Erythroblast (primary cell): Measurements from ENCODE around the gene BDKRB1.

ENCODE experiments used
- DNase-seq, 2 experiments: peaks; one replicate each; lab custom pipeline; 2025; lab: John Stamatoyannopoulos, UW
- GATA1 ChIP-seq: IDR thresholded peaks from 2 replicates; pipeline ENCODE4 v1.6.1; 2011; ENCODE audit warnings: low read depth, mild to moderate bottlenecking, control low read depth, low read length, moderate library complexity
- POLR2A ChIP-seq: IDR thresholded peaks from 2 replicates; pipeline ENCODE4 v1.6.1; 2011; ENCODE audit warnings: mild to moderate bottlenecking, low read length

Gene BDKRB1

GRCh38 chr14:96257900-96258299 lies 1.9 kb downstream of the BDKRB1 start:
- no peak for TF ChIP-seq POLR2A
- no peak for TF ChIP-seq GATA1
- no peak for DNase-seq

- TF ChIP-seq POLR2A (no peak), GATA1 (no peak)
Measured at GRCh38 chr14:96260341-96260821, 4.4 kb downstream of the BDKRB1 start.

DNA sequence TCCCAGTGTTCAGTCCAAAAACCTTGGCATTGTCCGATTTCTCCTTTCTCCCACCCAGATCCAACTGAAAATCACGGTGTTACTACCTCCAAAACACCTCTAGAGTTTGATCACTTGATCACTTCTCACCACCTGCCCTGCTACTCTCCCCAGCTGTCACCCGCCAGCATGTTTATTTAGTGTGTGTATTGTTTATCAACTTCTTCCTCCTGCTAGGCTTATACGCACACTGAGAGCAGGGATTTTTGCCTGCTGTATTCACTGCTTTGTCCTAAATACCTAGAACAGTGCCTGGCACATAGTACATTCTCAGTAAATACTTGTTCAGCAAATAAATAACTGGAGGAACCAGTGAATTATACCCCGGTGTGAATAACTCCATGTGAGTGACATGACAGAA lies 5.0 kb downstream of the BDKRB1 start:
- TF ChIP-seq POLR2A (no peak), GATA1 (no peak)
- DNase-seq: no peak

More at GRCh38 chr14:96260341-96260821, 4.4 kb downstream of the BDKRB1 start:
- DNase-seq: no peak

DNA sequence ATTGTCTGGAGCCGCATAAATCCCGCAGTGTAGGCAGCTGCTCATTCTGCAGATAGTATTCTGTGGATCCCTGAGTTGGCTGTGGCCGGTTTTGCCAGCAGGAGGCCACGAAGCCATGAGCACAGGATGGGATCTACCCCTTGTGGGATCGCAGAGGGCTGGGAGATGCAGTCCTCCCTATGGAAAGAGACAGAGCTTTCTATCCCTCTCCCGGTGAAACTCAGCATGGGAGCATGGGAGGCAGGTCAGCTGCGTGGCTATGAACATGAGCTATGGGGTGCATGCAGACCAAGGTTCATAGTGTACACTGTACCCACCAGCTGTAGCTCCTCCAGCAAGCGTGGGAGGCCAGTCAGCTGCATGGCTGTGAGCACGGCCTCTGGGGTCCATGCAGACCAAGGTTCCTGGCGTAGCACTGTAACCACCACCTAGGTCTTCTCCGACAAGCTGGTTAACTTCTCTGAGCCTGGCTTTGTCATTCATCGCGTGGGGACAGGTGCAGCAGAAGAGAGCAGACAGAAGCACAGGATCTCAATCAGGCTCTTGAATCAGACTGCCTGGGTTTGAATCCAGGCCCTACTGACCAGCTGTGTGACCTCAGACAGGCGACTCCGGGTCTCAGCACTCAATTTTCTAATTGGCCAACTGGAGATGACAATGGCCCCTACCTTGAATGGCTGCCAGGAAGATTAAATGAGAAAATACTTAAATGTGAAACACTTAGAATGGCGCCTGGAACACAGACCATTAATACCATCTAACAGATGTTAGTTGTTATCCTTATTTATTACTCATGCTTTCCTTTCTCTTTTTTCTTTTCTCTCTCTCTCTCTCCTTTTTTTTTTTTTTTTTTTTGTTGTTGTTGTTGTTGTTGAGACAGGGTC lies 6.0 kb downstream of the BDKRB1 start:
- no peak for TF ChIP-seq POLR2A
- DNase-seq: no peak

DNA sequence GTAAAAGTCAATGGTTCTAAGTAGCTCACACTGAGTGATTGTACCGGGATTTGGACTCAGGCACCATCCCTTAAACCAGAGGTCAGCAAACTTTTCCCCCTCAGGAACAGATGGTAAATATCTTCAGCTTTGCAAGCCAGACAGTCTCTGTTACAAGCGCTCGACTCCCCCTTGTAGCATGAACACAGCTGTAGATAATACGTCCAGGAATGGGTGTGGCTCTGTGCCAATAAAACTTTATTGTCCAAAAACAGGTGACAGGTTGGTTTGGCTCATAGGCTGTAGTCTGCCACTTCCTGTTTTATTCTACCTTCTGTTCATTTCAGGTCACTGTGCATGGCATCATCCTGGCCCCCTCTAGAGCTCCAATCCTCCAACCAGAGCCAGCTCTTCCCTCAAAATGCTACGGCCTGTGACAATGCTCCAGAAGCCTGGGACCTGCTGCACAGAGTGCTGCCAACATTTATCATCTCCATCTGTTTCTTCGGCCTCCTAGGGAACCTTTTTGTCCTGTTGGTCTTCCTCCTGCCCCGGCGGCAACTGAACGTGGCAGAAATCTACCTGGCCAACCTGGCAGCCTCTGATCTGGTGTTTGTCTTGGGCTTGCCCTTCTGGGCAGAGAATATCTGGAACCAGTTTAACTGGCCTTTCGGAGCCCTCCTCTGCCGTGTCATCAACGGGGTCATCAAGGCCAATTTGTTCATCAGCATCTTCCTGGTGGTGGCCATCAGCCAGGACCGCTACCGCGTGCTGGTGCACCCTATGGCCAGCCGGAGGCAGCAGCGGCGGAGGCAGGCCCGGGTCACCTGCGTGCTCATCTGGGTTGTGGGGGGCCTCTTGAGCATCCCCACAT lies 7.6 kb downstream of the BDKRB1 start:
- no peak for TF ChIP-seq POLR2A
- no peak for TF ChIP-seq GATA1
- DNase-seq: no peak

DNA sequence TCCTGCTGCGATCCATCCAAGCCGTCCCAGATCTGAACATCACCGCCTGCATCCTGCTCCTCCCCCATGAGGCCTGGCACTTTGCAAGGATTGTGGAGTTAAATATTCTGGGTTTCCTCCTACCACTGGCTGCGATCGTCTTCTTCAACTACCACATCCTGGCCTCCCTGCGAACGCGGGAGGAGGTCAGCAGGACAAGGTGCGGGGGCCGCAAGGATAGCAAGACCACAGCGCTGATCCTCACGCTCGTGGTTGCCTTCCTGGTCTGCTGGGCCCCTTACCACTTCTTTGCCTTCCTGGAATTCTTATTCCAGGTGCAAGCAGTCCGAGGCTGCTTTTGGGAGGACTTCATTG lies 8.2 kb downstream of the BDKRB1 start:
- no peak for TF ChIP-seq POLR2A
- TF ChIP-seq GATA1: no peak
- DNase-seq: no peak

- TF ChIP-seq POLR2A (no peak), GATA1 (no peak)
- DNase-seq: no peak
Measured at GRCh38 chr14:96264853-96265252, 8.8 kb downstream of the BDKRB1 start.

GRCh38 chr14:96265383-96266095 lies 9.5 kb downstream of the BDKRB1 start:
- TF ChIP-seq GATA1 (no peak), POLR2A (no peak)
- no peak for DNase-seq

GRCh38 chr14:96267336-96267735 lies 11.3 kb downstream of the BDKRB1 start:
- TF ChIP-seq POLR2A (no peak), GATA1 (no peak)
- DNase-seq: no peak

DNA sequence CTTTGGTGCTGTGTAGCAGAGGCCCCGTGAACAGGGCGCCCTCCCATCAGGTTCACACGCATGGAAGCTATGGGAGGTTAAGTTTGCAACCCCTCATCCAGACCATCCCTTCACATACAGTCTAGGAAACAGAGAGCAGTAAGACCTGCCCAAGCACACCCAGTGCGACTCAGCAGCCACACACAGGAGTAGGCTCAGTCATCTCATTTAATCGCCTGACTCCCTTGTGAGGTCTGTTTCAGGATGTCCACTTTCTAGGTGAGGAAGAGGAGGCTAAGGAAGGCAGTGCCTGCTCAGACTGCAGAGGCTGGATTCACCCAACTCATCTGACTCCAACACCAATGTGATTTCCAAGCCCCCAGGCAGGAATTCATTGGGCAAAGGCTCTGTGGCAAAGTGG lies 11.9 kb downstream of the BDKRB1 start:
- no peak for DNase-seq
- TF ChIP-seq GATA1: no peak
- no peak for TF ChIP-seq POLR2A

GRCh38 chr14:96268431-96269358 lies 12.7 kb downstream of the BDKRB1 start:
- DNase-seq: no peak
- TF ChIP-seq POLR2A: no peak
- TF ChIP-seq GATA1: no peak

GRCh38 chr14:96269359-96269710 lies 13.3 kb downstream of the BDKRB1 start:
- DNase-seq: no peak
- TF ChIP-seq POLR2A (no peak), GATA1 (no peak)

DNA sequence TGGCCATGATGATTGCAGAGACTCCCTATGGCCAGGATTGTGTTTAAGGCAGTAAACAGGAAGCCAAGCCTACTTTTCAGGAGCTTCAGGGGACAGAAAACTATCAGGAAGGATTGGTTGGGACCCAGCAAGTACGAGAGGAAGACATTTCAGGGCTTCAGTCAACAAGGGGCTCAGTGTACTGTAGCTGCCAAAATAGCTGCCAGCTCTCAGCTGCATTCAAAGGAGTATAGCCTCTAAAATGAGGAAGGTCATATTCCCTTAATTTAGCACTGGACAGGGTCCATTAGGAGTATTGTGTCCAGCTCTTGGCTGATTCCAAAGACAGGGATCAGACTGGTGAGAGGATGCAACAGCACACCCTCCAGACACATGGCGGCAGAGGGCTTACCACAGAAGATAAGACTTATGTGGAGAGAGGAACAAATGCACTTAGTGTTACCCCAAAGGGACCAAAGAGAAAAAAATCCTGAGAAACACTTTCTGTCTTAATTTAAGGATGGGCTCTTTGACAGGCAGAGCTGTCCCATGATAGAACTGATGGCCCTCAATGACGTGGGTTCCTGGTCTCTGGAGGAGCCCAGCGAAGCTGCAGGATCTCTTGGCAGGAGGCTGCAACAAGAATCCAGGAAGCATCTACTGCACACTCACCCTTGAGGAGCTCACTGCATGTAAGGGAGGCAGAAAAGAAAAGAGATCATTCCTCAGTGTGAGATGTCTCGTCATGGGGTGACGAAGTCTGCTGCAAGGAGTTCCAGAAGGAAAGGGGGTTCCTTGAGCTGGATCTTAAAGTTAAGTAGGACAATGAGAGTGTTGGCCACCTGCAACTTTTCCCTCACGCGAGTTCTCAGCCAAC lies 14.8 kb downstream of the BDKRB1 start:
- DNase-seq: no peak
- TF ChIP-seq GATA1 (no peak), POLR2A (no peak)
